Stimulated activated CD4-positive, alpha-beta T cell treated with anti-CD3 and anti-CD28 coated beads, Interleukin-2, amount 100 ng/mL, for 48 hours (primary cell): ENCODE measurements around the gene RGSL1.
"Not testable (repeated sequence)": the region's sequence is repeated elsewhere in the genome, so short reads cannot be mapped to it uniquely, and the experiment has no call there.

Experiments
- DNase-seq, 2 donors: peaks; one replicate each; pipeline ENCODE4 v3.0.0-alpha.2; 2020

The RGSL1 gene

DNA sequence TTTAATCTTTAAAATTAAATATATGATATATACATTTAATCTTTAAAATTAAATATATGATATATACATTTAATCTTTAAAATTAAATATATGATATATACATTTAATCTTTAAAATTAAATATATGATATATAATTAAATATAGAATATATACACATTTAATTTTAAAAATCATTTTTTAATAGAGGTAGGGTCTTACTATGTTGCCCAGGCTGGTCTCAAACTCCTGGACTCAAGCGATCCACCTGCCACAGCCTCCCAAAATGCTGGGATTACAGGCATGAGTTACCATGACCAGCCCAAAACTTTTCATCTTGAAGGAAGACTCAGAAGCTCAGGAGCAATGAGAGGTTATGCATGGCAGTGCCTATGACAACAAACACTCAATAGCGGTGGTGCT, 2.8 kb upstream of the RGSL1 start:
- not testable (repeated sequence) for DNase-seq

DNA sequence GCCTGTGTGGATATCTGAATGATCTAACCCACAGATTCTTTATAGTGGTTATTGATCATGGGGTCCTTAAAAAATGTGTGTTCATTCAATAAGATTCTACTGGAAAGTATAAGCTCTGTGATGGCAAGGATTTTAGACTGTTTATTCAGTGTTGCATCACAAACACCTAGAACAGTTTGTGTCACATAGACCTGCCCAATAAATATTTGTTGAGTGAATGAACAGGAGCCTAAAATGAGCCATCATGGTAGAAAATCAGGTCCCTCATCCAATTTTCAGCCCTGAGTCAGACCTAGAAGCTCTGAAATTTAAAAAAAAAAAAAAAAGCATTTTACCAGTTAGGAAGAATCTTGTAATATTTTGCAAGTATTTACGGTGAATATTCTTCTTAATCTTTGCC, 2.3 kb upstream of the RGSL1 start:
- DNase-seq: no peak

DNA sequence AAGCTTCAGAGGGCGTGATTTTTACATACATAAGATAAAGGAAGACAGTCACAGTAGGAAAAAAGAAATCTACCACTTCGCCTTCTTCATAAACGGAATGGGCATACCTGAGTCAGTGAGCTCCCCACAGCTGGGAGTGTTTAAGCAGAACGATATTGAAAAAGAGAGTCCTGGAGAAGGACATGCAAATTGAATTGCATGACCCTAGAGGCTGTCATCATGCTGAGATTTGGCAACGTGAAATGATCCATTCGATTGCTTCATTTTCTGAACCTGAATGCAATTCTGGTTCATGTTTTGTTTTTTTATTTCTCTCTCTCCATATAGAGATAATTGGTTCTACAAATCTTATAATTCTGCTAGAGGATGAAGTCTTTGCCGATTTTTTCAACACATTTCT, 3.7 kb downstream of the RGSL1 start:
- DNase-seq: no peak

DNA sequence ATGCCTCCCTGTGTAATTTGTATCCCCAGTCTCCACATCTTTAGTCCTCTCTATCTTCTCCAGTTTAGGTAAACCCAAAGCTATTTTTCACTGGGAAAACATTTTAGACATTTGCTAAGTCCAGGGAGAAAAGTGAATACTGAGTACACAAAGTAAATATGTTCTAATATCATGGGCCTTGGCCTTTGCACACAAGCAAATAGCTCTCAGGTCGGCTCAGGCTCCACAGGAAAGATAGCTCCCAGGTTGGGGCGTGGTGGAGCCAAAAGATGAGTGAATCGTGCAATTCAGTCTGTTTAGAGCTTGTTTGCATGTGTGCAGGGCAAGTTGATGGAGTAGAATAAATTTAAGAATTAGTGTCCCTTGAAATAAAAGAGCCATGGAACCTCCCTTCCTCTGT, 7.9 kb downstream of the RGSL1 start:
- no peak for DNase-seq

DNA sequence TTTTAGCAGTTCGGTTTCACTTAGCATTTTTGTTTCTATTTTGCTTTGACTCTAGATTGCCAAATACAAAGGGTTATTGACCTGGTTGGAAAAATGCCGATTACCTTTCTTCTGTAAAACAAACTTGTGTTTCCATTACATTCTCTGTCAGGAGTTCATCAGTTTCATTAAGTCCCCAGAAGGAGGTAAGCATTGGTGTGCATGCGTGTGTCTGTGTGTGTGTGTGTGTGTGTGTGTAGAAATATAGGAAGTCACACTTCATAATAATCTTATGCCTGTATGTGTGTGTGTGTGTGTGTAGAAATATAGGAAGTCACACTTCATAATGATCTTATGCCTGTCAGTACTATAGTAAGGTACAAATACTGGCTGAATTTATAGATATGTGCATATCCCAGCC, 10.0 kb downstream of the RGSL1 start:
- no peak for DNase-seq

DNA sequence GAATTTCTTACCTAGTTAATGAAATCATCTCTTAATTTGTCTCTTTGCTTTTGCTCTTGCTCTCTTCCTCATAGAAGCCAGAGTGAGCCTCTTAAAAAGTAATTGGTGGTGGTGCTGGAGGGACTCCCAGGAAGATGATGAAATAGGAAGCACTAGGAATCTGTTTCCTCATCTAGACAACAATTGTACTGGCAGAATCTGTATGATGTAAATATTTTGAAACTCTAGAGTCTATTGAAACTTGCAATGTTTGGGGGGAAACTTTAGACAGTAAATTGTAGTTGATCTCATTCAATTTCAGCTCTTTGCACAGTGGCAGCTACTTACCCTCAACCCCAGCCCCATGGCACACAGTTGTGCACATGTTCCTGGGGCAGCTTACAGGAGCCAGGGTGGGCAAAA, 10.6 kb downstream of the RGSL1 start:
- no peak for DNase-seq

DNA sequence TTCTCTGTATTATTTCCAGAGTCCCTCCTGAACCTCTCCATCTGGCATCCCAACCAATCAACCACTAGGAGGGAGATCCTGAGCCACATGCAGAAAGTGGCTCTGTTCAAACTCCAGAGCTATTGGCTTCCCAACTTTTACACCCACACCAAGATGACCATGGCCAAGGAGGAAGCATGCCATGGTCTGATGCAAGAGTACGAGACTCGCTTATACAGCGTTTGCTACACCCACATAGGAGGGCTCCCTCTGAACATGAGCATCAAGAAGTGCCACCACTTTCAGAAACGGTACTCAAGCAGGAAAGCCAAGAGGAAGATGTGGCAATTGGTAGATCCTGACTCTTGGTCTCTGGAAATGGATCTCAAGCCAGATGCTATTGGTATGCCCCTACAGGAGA, 23.6 kb downstream of the RGSL1 start:
- DNase-seq: no peak

DNA sequence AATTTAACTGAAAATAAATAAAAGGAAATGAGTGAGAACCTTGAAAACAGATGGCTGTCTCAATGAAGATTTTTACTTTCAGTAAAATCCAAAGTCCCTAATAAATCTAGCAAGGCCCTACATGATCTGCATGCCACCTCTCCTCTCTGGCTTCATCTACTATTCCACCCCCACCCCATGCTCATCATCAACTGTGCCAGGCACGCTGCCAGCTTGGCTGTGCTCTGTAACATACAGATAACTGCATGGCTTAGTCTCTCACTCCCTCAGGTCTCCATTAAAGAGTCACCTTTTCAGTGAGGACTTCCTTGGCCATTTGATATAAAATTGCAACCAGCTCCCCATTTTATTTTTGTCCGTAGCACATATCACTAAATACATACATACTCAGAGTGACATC, 26.7 kb downstream of the RGSL1 start:
- no peak for DNase-seq

DNA sequence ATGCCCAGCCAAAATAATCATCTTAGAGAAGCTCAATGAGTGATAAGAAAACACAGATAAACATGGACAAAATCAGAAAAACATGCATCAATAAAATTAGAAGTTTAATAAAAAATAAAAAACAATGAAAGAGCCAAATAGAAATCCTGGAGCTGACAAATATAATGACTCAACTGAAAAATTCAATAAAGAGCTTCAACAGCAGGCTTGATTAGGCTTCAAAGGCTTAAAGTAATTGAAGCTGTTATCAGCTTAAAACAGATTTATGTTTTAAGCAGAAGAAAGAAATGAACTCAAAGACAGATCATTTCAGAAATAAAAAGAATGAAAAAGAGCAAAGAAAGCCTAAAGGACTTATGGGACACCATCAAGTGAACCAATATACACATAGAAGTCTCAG, 28.3 kb downstream of the RGSL1 start:
- DNase-seq: no peak

DNA sequence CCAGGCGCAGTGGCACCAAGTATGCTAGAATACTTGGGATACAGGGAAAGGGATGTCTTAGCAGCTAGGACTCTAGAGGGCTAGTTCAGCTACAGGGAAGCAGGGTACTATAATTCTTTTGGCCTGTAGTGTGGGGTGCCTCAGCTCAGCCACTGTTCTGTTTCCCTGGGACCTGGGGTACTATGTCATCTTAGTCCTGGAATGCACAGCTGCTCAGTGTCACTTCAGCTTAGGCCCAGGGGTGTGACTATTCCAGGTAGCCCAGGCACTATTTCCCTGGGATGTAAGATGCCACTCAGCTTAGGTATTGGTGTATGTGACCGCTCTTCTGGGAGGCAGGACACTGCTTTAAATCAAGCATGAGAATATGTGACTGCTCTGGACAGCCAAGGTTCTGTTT, 34.1 kb downstream of the RGSL1 start:
- DNase-seq: no peak

DNA sequence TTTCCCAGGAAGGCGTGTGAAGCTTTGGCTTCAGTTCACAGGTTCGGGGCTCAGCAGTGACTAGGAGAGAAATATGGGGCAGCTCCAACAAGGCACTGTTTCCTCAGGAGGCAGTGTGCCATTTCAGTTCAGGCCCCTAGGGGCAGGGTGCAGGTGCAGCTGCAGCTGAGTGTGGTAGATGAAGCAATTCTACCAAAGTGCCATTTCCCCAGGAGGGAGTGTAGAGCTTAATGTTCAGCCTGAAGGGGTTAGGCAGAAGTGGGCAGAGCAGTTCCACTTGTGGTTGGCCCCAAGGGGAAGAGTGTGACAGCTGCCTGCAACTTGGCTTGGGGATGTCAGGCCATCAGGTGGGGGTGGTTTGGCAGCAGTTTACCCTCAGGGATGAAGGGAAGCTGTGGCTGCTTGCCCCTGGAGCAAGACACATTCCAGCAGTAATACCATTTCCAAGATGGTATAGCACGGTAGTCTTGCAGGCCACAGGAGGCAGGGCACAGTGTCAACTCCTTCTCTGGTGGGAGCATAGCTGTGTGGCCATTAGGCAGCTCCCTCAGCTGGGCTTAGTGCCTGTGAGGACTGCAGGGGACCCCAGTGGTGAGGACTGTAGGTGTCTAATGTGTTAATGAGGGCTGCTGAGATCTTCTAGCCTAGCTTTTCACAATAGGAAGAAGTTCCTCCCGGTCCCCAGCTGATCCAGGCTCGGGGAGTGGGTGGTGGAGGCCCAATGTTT, 34.7 kb downstream of the RGSL1 start:
- DNase-seq: no peak

DNA sequence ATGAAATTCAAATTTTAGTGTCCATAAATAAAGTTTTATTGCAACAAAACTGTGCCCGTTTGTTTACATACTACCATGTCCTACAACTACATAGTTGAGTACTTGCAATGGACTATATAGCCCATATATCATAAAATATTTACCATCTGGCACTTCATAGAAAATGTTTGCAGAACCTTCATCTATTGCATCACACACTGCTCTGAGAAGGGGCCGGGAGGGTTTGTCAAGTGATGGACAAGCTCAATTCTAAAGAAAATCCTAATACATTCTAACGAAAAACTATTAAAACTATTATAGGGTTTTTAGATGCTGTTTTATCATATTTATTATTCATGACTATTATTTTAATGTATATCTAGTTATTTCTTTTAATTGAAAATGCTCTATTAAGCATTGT, 35.9 kb downstream of the RGSL1 start:
- DNase-seq: no peak

DNA sequence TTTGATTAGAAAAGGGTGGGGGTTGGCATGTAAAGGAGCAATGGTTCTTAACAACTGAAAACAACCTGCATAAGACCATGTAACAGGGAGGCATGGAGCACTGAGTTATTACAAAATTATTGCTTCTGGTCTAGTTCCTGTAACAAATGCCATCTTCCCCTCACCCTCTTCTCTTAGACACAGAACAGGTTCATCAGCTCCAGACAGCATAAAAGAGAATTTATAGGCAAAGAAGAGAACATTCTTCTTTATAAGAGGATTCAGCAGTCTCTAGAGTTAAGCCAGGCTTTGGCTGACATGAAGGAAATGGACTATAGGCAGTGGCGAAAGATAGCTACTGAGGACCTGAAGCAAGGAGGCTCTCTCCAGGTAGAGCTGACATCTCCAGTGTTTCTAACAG, 38.9 kb downstream of the RGSL1 start:
- DNase-seq: no peak

DNA sequence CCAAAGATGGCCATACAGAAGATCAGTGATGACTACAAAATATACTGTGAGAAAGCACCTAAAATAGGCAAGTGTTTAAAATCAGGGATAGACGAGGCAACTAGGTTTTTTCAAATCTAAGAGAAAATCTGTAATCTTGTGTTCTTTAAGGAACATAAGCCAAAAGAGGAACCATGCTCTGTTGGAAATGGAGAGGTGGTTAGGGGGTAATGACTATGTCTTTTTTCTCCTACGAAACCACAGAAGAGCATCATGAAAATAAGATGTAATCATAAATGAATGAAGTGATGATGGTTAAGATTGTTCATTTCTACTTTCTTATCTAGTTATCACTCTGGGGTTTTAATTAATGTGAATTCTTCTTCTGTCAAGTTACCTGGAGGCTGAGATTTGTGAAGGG, 43.1 kb downstream of the RGSL1 start:
- no peak for DNase-seq

DNA sequence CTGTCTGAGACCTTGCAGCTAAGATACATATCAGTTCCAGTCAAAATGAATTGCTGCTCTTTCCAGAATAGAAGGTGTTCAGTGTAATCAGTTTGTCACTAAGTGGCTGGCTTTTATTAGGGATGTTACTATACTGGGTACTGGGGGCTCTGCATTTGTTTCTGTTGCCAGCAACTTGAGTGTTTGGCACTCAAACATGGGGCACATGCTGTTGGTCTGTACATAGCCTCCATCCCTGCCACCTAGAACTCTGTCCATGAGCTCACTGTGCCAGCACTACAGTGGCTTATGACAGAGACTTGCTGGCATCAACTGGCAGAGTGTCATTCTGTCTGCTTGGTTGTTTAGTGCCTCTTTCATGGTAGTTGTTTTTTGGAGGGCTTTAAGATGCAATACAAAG, 45.1 kb downstream of the RGSL1 start:
- no peak for DNase-seq

DNA sequence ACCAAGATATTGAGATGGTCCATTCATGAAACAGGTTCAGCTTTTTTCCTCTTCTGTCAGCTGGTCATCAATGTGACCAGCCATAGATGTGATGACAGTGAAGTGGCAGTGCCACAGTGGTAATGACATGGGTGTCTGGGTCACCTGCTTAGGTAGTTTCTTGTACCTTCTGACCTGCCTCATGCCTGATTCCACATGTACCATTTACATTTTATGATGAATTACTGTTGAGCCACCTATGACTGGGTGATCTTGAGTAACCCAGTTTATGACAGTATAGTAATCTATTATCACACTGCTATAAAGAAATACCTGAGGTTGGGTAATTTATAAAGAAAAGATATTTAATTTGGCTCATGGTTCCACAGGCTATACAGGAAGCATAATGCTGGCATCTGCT, 45.7 kb downstream of the RGSL1 start:
- DNase-seq: no peak

DNA sequence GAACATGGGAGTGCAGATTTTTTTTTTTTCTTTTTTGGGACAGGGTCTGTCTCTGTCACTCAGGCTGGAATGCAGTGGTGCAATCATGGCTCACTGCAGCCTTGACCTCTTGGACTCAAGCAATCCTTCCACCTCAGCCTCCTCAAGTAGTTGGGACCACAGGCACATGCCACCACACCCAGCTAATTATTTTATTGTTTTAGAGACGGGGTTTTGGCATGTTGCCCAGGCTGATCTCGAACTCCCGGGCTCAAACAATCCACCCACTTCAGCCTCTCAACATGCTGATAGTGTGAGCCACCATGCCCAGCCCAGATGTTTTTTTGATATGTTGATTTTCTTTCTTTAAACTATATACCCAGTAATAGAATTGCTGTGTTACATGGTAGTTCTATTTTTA, 57.7 kb downstream of the RGSL1 start:
- DNase-seq: no peak

DNA sequence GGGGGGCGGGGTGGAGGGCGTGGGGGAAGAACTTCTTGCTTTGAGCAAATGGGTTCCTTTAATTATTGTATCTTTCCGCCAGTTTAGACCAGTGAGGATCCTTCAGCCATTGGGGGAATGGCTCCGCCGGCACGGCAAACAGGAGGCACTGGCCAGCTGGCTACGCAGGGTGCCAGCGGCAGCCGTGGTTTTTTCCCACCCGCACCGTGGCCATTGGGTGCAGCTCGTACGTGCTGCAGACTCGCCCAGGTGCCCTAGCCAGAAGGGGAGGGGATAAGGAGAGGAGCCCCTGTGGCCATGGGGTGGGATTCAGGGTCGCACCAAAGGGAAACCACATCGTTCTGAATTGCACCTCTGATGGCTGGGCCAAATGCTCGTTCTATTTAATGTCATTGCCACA, 65.6 kb downstream of the RGSL1 start:
- no peak for DNase-seq

DNA sequence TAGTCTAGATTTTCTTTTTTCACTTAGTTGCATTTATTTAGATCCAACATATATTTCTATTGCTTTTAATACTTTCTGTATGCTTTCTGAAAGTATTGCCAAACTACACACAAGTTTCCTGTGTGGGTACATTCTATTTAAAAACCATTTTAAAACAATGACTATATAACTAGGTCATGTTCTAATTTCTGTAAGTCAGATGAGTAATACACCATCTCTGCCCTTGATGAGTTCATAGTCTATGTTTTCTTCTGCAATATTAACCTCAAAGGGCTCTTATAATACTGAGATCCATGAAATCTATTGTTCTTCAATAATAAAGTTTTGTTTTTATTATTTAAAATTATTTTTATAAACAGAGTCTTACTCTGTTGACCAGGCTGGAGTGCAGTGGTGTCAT, 70.8 kb downstream of the RGSL1 start:
- DNase-seq: no peak

DNA sequence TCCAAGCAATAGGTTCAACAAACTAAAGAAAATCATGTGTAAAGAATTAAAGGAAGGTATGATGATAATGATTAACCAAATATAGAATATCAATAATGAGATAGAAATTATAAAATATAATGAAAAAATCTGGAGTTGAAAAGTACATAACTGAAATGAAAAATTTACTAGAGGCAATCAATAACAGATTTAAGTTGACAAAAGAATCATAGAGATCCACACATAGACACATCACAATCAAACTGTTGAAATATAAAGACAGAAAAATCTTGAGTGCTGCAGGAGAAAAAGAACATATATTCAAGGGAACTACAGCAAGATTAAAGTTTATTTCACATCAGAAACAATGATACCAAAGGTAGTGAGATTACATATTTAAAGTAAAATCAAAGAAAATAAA, 75.4 kb downstream of the RGSL1 start:
- no peak for DNase-seq

DNA sequence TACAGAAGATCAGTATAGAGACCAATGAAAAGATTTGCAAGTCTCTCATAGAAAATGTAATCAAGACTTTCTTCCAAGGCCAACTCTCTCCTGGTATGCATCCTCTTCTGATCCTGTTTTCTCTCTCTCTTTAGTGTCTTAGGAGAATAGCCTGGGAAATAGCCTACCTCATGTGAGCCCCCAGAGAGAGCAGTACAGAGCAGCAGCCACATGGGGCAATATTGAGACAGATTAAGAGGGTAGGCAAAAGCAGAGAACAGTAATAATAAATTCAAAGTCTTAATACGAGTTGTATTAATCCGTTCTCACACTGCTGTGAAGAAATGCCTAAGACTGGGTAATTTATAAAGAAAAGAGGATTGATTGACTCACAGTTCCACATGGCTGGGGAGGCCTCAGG, 77.7 kb downstream of the RGSL1 start:
- DNase-seq: no peak

DNA sequence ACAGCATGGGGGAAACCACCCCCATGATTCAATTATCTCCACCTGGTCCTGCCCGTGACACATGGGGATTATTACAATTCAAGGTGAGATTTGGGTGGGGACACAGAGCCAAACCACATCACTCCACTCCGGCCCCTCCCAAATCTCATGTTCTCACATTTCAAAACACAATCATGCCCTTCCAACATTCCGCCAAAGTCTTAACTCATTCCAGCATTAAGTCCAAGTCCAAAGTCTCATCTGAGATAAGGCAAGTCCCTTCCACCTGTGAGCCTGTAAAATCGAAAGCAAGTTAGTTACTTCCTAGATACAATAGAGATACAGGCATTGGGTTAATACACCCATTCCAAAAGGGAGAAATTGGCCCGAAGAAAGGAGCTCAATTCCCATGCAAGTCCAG, 78.3 kb downstream of the RGSL1 start:
- not testable (repeated sequence) for DNase-seq

DNA sequence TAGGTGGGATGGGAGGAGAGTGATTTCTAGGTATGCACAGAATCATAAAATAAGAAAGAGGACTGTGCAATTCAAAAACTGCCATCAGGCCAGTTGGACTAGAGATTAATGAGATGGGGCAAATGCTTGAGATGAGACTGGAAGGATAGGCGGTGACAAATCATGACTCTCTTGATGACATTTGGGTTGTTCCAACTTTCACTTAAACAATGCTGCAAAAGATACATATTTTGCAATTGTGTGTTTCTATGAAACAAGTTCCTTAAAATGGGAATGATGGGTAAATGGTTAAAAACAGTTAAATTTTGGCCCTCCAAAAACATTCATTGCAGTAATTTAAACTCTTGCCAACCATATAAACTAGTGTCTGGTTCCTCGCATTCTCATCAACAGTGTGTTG, 84.0 kb downstream of the RGSL1 start:
- no peak for DNase-seq

DNA sequence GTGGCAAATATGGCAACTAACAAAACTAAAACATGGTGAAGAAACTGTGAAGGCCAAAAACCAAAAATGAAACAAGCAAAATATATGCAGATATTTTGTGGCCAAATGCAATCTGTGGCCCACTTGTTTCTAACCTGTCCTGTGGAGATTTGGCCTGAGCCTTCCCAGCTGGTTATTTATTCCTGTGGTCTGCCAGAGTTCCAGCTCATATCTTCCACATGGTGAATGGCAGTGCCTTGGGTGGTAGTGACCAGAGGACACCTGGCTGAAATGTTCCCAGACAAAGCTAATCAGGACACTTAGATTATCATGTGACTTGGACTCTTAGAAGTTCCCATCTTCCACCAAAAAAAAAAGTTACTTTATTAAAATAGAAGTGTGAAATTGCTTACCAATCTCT, 99.4 kb downstream of the RGSL1 start:
- DNase-seq: no peak

DNA sequence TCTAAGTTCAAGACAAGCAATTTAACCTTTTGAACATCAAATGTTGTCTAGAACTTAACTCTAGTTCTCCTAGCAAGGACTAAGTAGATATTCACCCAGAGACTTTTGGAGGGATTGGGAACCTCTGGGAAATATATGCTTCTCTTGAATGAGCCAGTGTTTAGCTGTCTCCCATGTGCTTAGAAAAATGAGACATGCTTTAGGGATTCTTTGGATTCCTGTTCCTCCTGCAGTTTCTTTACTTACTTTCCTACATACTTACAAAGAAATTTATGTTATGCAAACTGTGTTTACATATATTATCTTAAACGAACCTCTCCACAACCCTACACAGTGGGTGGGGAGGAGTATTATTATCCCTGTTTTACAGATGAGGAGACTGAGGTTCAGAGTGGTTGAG, 99.9 kb downstream of the RGSL1 start:
- DNase-seq: no peak

DNA sequence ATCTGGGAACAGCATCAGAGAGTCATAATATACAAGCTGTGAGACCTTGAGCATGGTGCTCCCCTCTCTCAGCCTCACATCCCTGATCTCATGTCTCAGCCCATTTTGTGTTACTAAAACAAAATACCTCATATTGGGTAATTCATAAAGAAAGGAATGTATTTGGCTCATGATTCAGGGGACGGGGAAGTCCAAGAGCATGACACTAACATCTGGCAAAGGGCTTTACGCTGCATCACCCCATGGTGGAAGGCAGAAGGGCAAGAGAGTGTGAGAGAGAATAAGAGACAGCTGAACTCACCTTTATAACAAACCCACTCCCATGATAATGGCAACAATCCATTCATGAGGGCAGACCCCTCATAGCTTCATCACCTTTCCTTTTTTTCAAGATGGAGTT, 102.6 kb downstream of the RGSL1 start:
- DNase-seq: no peak
